Suprapubic skin (tissue), 4 donors: ENCODE results near the gene MYL9. TPM values are rescaled to one million over a fixed set of nuclear protein-coding genes. Genes with fewer than 3 reads are reported as not detected.

Experiments
- DNase-seq, 2 donors: peaks; one replicate each; pipeline ENCODE4 v3.0.0-alpha.2; 2019; ENCODE audit warnings: low spot score in 2 of 2
- H3K27ac ChIP-seq: fragments of 200-600 bp; sonication (generic); one replicate; pipeline ENCODE4 v1.5.1; 2019
- H3K27me3 ChIP-seq: fragments of 200-600 bp; sonication (generic); one replicate; pipeline ENCODE4 v1.5.1; 2019
- H3K36me3 ChIP-seq: fragments of 200-600 bp; sonication (generic); one replicate; pipeline ENCODE4 v1.5.1; 2019
- H3K4me1 ChIP-seq: fragments of 200-600 bp; sonication (generic); one replicate; pipeline ENCODE4 v1.5.1; 2019
- H3K4me3 ChIP-seq: fragments of 200-600 bp; sonication (generic); one replicate; pipeline ENCODE4 v1.5.1; 2019; ENCODE audit warnings: mild to moderate bottlenecking
- H3K9me3 ChIP-seq: fragments of 200-600 bp; sonication (generic); one replicate; pipeline ENCODE4 v1.5.1; 2019
- EP300 ChIP-seq: sonication (generic); formaldehyde crosslinking; IDR thresholded peaks from one replicate; pipeline ENCODE4 v1.6.1; 2017; ENCODE audit warnings: antibody characterized with exemption
- POLR2A ChIP-seq, 2 donors: fragments of 450-650 bp; IDR thresholded peaks; one replicate each; pipeline ENCODE4 v1.6.1; 2017; ENCODE audit warnings: antibody characterized with exemption in 2 of 2, mild to moderate bottlenecking in 2 of 2, moderate library complexity in 2 of 2
- POLR2AphosphoS5 ChIP-seq, 3 donors: sonication (generic); formaldehyde crosslinking; IDR thresholded peaks; one replicate each; pipeline ENCODE4 v1.6.1; 2017; ENCODE audit warnings: antibody characterized with exemption in 3 of 3
- WGBS: methylation state at CpG from one replicate; pipeline ENCODE4 v1.1.5; 2018; 5-methylcytosine and 5-hydroxymethylcytosine counted together
- total RNA-seq, 4 donors: library from RNA; depleted of rRNA; stranded (reverse); fragments of >200 nt; gene quantifications; one replicate each; pipeline ENCODE4 v1.1.0, GENCODE V29; 2016
- TF ChIP-seq, protein P1 (sequence below), 2 donors: fragments of 200-600 bp in 1 of 2; fragments of 450-650 bp in 1 of 2; sonication (generic) in 1 of 2; IDR thresholded peaks; one replicate each; pipeline ENCODE4 v1.5.1; 2016 to 2019; ENCODE audit warnings: antibody characterized with exemption in 2 of 2, mild to moderate bottlenecking in 1 of 2, moderate library complexity in 1 of 2

The MYL9 gene
- total RNA-seq, 4 donors from 2014 or later, result 29.4 to 34.0 (median 30.7) TPM

DNA sequence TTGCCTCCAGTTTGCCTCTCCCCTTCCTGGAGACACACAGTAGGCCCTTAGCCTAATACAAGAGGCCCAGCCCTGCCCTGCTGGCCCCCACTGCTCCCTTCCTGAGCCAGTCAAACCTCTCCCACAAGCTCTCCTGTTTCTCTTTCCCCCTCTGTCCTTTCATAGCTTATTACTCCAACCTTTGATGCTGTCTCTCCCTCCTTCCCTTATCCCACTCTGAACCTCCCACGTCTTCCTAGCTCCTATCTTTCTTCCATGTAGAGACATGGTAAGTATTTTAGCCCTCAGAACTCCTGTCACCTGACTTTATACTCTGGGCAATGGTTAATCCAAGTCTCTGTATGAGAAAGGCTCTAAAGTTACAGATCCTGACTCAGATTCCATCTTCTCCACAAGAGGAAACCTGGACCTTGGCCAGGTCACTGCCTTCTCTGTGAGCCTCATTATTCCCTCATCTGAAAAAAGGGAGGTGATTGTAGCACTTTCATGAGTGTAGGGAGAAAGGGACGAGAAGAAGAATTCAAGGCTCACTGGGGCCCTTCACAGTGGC lies 38.8 kb downstream of the MYL9 start:
- Histone ChIP-seq H3K4me1 (peaks cover 17% of the 10 kb centered on the region), H3K36me3 (peaks cover 35% of the 10 kb centered on the region), H3K4me3 (no peak overlapping the region), H3K9me3 (no peaks in the 10 kb centered on the region), H3K27ac (no peak overlapping the region), H3K27me3 (no peaks in the 10 kb centered on the region)
- TF ChIP-seq, protein P1, sequence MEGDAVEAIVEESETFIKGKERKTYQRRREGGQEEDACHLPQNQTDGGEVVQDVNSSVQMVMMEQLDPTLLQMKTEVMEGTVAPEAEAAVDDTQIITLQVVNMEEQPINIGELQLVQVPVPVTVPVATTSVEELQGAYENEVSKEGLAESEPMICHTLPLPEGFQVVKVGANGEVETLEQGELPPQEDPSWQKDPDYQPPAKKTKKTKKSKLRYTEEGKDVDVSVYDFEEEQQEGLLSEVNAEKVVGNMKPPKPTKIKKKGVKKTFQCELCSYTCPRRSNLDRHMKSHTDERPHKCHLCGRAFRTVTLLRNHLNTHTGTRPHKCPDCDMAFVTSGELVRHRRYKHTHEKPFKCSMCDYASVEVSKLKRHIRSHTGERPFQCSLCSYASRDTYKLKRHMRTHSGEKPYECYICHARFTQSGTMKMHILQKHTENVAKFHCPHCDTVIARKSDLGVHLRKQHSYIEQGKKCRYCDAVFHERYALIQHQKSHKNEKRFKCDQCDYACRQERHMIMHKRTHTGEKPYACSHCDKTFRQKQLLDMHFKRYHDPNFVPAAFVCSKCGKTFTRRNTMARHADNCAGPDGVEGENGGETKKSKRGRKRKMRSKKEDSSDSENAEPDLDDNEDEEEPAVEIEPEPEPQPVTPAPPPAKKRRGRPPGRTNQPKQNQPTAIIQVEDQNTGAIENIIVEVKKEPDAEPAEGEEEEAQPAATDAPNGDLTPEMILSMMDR (IDR thresholded peaks at IDR 0.05), result no peak
- TF ChIP-seq POLR2AphosphoS5 (IDR thresholded peaks at IDR 0.05) (no peak), POLR2A (IDR thresholded peaks at IDR 0.05) (no peak), EP300 (no peak)
- 93% methylated on average over 2 of the region's 2 CpGs for WGBS
- no peak for DNase-seq

DNA sequence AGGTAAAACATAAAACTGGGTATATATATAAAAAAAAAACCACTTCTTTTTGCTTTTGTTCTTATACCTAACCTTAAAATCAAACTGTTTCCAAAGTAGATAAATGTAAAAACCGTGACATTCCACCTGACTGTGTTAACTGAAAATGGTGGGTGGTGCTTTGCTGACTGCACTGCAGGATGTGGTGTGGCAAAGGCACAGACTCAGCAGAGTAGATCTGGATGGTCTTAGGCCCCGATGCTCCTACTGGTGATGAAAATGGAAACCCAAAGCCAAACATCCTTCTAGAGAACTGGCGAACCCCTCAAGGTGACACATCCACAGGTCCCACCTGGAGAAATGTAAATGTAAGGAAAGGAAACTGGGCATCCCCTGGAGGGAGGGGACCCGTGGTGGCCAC lies 41.0 kb downstream of the MYL9 start:
- WGBS, result 73% methylated on average over 4 of the region's 4 CpGs
- no peak for DNase-seq
- no peak overlapping the region for H3K4me3 ChIP-seq
- peaks cover 16% of the 10 kb centered on the region for H3K4me1 ChIP-seq
- H3K27ac ChIP-seq, result no peak overlapping the region
- H3K9me3 ChIP-seq, result no peaks in the 10 kb centered on the region
- no peaks in the 10 kb centered on the region for H3K27me3 ChIP-seq
- peaks cover 35% of the 10 kb centered on the region for H3K36me3 ChIP-seq
- TF ChIP-seq EP300 (no peak), POLR2AphosphoS5 (IDR thresholded peaks at IDR 0.05) (no peak), POLR2A (IDR thresholded peaks at IDR 0.05) (no peak)
- TF ChIP-seq, protein P1 (IDR thresholded peaks at IDR 0.05), result no peak

DNA sequence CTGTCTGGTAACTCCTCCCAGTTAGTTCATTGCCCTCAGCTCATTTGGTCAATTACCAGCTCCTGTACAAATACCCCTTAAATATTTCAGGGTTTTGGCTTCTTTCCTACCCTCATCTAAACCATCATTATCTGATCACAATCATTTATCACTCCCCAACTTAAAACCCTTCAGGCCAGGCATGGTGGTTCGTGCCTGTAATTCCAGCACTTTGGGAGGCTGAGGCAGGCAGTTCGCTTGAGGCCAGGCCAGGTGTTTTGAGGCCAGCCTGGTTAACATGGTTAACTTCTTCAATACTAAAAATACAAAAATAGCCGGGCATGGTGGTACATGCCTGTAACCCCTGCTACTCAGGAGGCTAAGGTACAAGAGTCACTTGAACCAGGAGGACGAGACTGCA lies 41.5 kb downstream of the MYL9 start:
- H3K27ac ChIP-seq, result no peak overlapping the region
- DNase-seq, result no peak
- peaks cover 16% of the 10 kb centered on the region for H3K4me1 ChIP-seq
- no peak overlapping the region for H3K4me3 ChIP-seq
- no peaks in the 10 kb centered on the region for H3K27me3 ChIP-seq
- H3K36me3 ChIP-seq, result peaks cover 35% of the 10 kb centered on the region
- TF ChIP-seq POLR2AphosphoS5 (IDR thresholded peaks at IDR 0.05) (no peak), EP300 (no peak), POLR2A (IDR thresholded peaks at IDR 0.05) (no peak)
- TF ChIP-seq, protein P1 (IDR thresholded peaks at IDR 0.05), result no peak
- WGBS, result 89% methylated on average over 4 of the region's 4 CpGs
- H3K9me3 ChIP-seq, result no peaks in the 10 kb centered on the region

DNA sequence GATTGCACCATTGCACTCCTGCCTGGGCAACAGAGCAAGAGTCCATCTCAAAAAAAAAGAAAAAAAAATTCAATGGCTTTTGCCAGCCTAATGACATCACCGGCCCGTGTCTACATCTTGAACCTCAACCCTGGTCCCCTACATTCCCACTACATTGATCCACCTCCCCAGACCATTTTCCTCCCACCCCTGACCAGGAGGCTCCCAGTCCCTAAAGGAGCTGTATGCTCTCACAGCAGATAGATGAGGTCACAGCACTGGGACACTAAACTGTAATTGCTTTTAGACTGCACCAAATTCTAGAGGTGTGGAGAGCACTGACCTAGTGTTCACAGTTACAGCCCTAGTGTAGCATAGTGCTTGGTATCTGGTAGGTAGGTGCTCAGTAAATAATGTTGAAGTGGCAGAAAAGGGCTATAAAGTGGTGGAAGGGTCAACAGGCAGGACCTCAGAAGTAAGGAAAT lies 42.7 kb downstream of the MYL9 start:
- H3K4me1 ChIP-seq, result peaks cover 16% of the 10 kb centered on the region
- no peaks in the 10 kb centered on the region for H3K27me3 ChIP-seq
- H3K4me3 ChIP-seq, result no peak overlapping the region
- TF ChIP-seq POLR2AphosphoS5 (IDR thresholded peaks at IDR 0.05), result no peak
- no peak for TF ChIP-seq EP300
- no peak for TF ChIP-seq POLR2A (IDR thresholded peaks at IDR 0.05)
- TF ChIP-seq, protein P1 (IDR thresholded peaks at IDR 0.05), result no peak
- H3K27ac ChIP-seq, result no peak overlapping the region
- peaks cover 30% of the 10 kb centered on the region for H3K36me3 ChIP-seq
- no peaks in the 10 kb centered on the region for H3K9me3 ChIP-seq
- 84% methylated on average over 2 of the region's 2 CpGs for whole genome bisulfite sequencing
- DNase-seq, result no peak

DNA sequence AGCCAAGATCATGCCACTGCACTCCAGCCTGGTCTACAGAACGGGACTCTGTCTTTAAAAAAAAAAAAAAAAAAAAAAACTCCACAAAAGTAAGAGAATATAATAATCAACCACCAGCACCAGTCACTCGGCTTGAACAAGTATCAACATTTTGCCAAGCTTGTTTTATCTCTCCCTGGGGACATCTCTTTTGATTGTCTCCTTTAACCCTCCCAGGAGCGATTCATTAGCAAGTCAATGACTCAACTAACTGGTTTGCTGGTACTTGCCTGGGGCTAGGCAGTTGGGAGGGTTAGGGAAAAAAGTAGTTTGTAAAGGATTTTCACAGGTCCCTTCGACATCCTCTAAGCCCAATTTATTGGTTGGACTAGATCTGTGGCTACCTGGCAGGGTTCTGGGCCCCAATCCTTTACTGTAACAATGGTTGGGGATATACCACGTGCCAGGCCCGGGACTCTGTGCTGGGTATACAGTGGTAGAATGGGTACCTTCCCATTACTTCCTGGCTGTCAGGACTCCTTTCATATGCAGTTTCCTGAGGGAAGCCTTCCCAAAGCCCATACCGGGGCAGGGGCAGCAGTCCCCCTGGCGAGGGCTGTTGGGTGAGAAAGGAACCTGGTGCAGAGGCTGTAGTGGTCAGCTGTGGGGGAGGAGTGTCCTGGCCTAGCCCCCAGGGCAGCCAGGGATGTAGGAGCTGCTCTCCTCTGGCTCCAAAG lies 44.2 kb downstream of the MYL9 start:
- H3K36me3 ChIP-seq, result peaks cover 16% of the 10 kb centered on the region
- H3K4me1 ChIP-seq, result peaks cover 16% of the 10 kb centered on the region
- no peak overlapping the region for H3K27ac ChIP-seq
- H3K4me3 ChIP-seq, result no peak overlapping the region
- H3K9me3 ChIP-seq, result no peaks in the 10 kb centered on the region
- TF ChIP-seq EP300 (no peak), POLR2AphosphoS5 (IDR thresholded peaks at IDR 0.05) (no peak), POLR2A (IDR thresholded peaks at IDR 0.05) (no peak)
- TF ChIP-seq, protein P1 (IDR thresholded peaks at IDR 0.05), result no peak
- H3K27me3 ChIP-seq, result no peaks in the 10 kb centered on the region
- 39% methylated on average over 5 of the region's 8 CpGs for WGBS
- no peak for DNase-seq
